SK-N-SH (cell line): ENCODE measurements around the gene COX4I2.

Experiments
- EP300 ChIP-seq, 2 experiments: IDR thresholded peaks; 2 replicates each; pipeline versions ENCODE4 v1.4.0 to v1.6.1; 2012; ENCODE audit warnings: borderline replicate concordance in 1 of 2, low read depth in 1 of 2, low read length in 1 of 2
- EZH2phosphoT487 ChIP-seq: fragments of 200-600 bp; sonication (generic); IDR thresholded peaks from 2 replicates; pipeline ENCODE4 v1.6.1; 2017; ENCODE audit warnings: low read depth, mixed run types, mild to moderate bottlenecking, antibody characterized with exemption, moderate library complexity, borderline replicate concordance
- GABPA ChIP-seq: IDR thresholded peaks from 2 replicates; pipeline ENCODE4 v1.4.0; 2012; ENCODE audit warnings: low read depth, mild to moderate bottlenecking
- JUND ChIP-seq: IDR thresholded peaks from 2 replicates; pipeline ENCODE4 v1.4.0; 2012
- NRF1 ChIP-seq: IDR thresholded peaks from 2 replicates; pipeline ENCODE4 v1.6.1; 2012; ENCODE audit warnings: low read depth, mild to moderate bottlenecking, low read length
- POLR2AphosphoS5 ChIP-seq: IDR thresholded peaks from 2 replicates; pipeline ENCODE4 v1.6.1; 2012; ENCODE audit warnings: low read depth, low read length
- RAD21 ChIP-seq: IDR thresholded peaks from 2 replicates; pipeline ENCODE4 v1.6.1; 2012; ENCODE audit warnings: mild to moderate bottlenecking, low read length
- SMC3 ChIP-seq: IDR thresholded peaks from 2 replicates; pipeline ENCODE4 v1.6.1; 2012; ENCODE audit warnings: low read depth, low read length, improper control_type of control experiment
- TAF1 ChIP-seq: IDR thresholded peaks from 2 replicates; pipeline ENCODE4 v1.6.1; 2012; ENCODE audit warnings: low read depth, mild to moderate bottlenecking, low read length, moderate library complexity, borderline replicate concordance
- TF ChIP-seq, protein P1 (sequence below): fragments of 200-600 bp; sonication (generic); IDR thresholded peaks from 2 replicates; pipeline ENCODE4 v1.6.1; 2017; ENCODE audit warnings: antibody characterized with exemption, mild to moderate bottlenecking, moderate library complexity
- TF ChIP-seq, protein P2 (sequence below): IDR thresholded peaks from 2 replicates; pipeline ENCODE4 v1.4.0; 2012; ENCODE audit warnings: low read depth, borderline replicate concordance
- TF ChIP-seq, protein P3 (sequence below): fragments of 150-350 bp; IDR thresholded peaks from 2 replicates; pipeline ENCODE4 v1.6.1; 2017; ENCODE audit warnings: antibody characterized with exemption, low read length, low read depth, borderline replicate concordance
- TF ChIP-seq, protein P4 (sequence below): IDR thresholded peaks from 2 replicates; pipeline ENCODE4 v1.6.1; 2012; ENCODE audit warnings: mild to moderate bottlenecking, low read depth, low read length, moderate library complexity

DNA sequence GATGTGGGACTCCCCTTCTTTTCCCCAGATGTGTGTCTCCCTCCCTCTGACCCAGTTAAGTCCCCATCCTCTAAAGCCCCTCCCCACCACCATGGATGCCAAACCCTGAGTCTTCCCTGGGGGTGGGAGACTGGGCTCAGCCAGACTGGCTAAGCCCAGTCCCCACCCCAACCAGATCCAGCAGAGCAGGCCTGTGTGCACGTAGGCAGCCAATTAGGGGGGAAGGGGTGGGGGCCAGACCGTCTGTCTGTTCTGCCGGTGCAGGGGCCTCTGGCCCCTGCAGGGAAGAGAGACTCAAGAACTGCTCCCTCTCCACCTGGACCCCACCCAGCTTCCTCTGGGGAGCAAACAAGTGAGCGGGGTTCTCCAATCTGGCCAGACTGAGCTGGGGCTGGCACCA, 605 bp downstream of the COX4I2 start:
- TF ChIP-seq, protein P1, sequence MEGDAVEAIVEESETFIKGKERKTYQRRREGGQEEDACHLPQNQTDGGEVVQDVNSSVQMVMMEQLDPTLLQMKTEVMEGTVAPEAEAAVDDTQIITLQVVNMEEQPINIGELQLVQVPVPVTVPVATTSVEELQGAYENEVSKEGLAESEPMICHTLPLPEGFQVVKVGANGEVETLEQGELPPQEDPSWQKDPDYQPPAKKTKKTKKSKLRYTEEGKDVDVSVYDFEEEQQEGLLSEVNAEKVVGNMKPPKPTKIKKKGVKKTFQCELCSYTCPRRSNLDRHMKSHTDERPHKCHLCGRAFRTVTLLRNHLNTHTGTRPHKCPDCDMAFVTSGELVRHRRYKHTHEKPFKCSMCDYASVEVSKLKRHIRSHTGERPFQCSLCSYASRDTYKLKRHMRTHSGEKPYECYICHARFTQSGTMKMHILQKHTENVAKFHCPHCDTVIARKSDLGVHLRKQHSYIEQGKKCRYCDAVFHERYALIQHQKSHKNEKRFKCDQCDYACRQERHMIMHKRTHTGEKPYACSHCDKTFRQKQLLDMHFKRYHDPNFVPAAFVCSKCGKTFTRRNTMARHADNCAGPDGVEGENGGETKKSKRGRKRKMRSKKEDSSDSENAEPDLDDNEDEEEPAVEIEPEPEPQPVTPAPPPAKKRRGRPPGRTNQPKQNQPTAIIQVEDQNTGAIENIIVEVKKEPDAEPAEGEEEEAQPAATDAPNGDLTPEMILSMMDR, result no peak
- TF ChIP-seq POLR2AphosphoS5 (no peak), RAD21 (peak; percentile 10; the same call in 1 of the 2 replicates), NRF1 (no peak), SMC3 (no peak), EZH2phosphoT487 (no peak), EP300 (IDR thresholded peaks at IDR 0.05; ENCODE audit: borderline replicate concordance in 1 of 2, low read depth in 1 of 2, low read length in 1 of 2) (peak in 1 of 2 experiments; percentile 87; a peak in 2 of 4 replicates), GABPA (no peak), TAF1 (no peak), JUND (no peak)
- TF ChIP-seq, protein P2, sequence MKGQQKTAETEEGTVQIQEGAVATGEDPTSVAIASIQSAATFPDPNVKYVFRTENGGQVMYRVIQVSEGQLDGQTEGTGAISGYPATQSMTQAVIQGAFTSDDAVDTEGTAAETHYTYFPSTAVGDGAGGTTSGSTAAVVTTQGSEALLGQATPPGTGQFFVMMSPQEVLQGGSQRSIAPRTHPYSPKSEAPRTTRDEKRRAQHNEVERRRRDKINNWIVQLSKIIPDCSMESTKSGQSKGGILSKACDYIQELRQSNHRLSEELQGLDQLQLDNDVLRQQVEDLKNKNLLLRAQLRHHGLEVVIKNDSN, result no peak
- TF ChIP-seq, protein P3, sequence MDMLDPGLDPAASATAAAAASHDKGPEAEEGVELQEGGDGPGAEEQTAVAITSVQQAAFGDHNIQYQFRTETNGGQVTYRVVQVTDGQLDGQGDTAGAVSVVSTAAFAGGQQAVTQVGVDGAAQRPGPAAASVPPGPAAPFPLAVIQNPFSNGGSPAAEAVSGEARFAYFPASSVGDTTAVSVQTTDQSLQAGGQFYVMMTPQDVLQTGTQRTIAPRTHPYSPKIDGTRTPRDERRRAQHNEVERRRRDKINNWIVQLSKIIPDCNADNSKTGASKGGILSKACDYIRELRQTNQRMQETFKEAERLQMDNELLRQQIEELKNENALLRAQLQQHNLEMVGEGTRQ, result no peak
- TF ChIP-seq, protein P4, sequence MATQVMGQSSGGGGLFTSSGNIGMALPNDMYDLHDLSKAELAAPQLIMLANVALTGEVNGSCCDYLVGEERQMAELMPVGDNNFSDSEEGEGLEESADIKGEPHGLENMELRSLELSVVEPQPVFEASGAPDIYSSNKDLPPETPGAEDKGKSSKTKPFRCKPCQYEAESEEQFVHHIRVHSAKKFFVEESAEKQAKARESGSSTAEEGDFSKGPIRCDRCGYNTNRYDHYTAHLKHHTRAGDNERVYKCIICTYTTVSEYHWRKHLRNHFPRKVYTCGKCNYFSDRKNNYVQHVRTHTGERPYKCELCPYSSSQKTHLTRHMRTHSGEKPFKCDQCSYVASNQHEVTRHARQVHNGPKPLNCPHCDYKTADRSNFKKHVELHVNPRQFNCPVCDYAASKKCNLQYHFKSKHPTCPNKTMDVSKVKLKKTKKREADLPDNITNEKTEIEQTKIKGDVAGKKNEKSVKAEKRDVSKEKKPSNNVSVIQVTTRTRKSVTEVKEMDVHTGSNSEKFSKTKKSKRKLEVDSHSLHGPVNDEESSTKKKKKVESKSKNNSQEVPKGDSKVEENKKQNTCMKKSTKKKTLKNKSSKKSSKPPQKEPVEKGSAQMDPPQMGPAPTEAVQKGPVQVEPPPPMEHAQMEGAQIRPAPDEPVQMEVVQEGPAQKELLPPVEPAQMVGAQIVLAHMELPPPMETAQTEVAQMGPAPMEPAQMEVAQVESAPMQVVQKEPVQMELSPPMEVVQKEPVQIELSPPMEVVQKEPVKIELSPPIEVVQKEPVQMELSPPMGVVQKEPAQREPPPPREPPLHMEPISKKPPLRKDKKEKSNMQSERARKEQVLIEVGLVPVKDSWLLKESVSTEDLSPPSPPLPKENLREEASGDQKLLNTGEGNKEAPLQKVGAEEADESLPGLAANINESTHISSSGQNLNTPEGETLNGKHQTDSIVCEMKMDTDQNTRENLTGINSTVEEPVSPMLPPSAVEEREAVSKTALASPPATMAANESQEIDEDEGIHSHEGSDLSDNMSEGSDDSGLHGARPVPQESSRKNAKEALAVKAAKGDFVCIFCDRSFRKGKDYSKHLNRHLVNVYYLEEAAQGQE, result no peak
